A549 (cell line): ENCODE results near the gene DACH1. TPM values are rescaled to one million over a fixed set of nuclear protein-coding genes. Genes with fewer than 3 reads are reported as not detected.

ENCODE experiments used
- ATAC-seq, 2 experiments: fragments of 200-7000 bp in 1 of 2; fragments of >200 bp in 1 of 2; cut with Nextera tagmentation in 1 of 2; cut with Tn5 transposase in 1 of 2; 3 replicates each; pipeline versions ENCODE4 v1.8.0 to v1.9.1; 2018 to 2020; ENCODE audit warnings: mild to moderate bottlenecking in 1 of 2, moderate library complexity in 1 of 2
- CTCF ChIA-PET: fragments of 300-600 bp; sonication (Branson Sonifier 250); formaldehyde crosslinking; extraction: SDS; loops from one replicate; lab custom pipeline; 2021; ENCODE audit warnings: antibody characterized with exemption, inconsistent platforms; lab: Yijun Ruan, JAX
- POLR2A ChIA-PET: fragments of 350-600 bp; formaldehyde crosslinking; extraction: SDS; loops from one replicate; lab custom pipeline; 2021; ENCODE audit warnings: antibody characterized with exemption, inconsistent platforms; lab: Yijun Ruan, JAX
- DNase-seq, 2 experiments: peaks; one replicate each; pipeline versions ENCODE4 v3.0.0 to v3.0.0-alpha.2; 2011 to 2016; ENCODE audit warnings: low read depth in 1 of 2, low spot score in 1 of 2
- FAIRE-seq: peaks from 2 replicates; lab custom pipeline; 2011; peaks lifted over from hg19 to GRCh38; lab: Jason Lieb, UNC
- H3K27ac ChIP-seq, 2 experiments: fragments of >200 bp; sonication (Bioruptor Twin); formaldehyde crosslinking; 3 replicates each; pipeline ENCODE4 v1.5.1; 2016 to 2017
- H3K4me1 ChIP-seq: fragments of >200 bp; sonication (Bioruptor Twin); formaldehyde crosslinking; 3 replicates; pipeline ENCODE4 v1.6.1; 2016
- H3K4me2 ChIP-seq: fragments of >200 bp; sonication (Bioruptor Twin); formaldehyde crosslinking; 3 replicates; pipeline ENCODE4 v1.6.1; 2016
- H3K4me3 ChIP-seq: fragments of >200 bp; sonication (Bioruptor Twin); formaldehyde crosslinking; 3 replicates; pipeline ENCODE4 v1.5.1; 2016
- H3K9me3 ChIP-seq: fragments of >200 bp; sonication (Bioruptor Twin); formaldehyde crosslinking; 3 replicates; pipeline ENCODE4 v1.6.1; 2016
- ATOH8 ChIP-seq: fragments of 250-450 bp; sonication (Bioruptor Pico); IDR thresholded peaks from 2 replicates; pipeline ENCODE4 v1.5.0; 2020; ENCODE audit warnings: low read depth, mild to moderate bottlenecking, moderate library complexity
- CBX2 ChIP-seq: fragments of 200-600 bp; sonication (generic); IDR thresholded peaks from 2 replicates; pipeline ENCODE4 v1.6.1; 2016; ENCODE audit warnings: low read depth, mild to moderate bottlenecking, borderline replicate concordance
- CHD2 ChIP-seq: fragments of 150-350 bp; IDR thresholded peaks from 2 replicates; pipeline ENCODE4 v1.6.1; 2014; ENCODE audit warnings: low read length; ENCODE audit not compliant: partially characterized antibody
- EP300 ChIP-seq, 2 experiments: fragments of >200 bp; sonication (Bioruptor Twin); formaldehyde crosslinking; IDR thresholded peaks; 2 replicates in 1 of 2; 3 replicates in 1 of 2; pipeline ENCODE4 v1.6.1; 2016 to 2017
- ESRRA ChIP-seq: fragments of 150-350 bp; IDR thresholded peaks from 2 replicates; pipeline ENCODE4 v1.6.1; 2014; ENCODE audit warnings: mild to moderate bottlenecking, low read length, borderline replicate concordance
- FOXS1 ChIP-seq: fragments of 250-450 bp; sonication (Bioruptor Pico); IDR thresholded peaks from 2 replicates; pipeline ENCODE4 v1.5.0; 2020; ENCODE audit warnings: mild to moderate bottlenecking, moderate library complexity
- HES2 ChIP-seq: fragments of >200 bp; sonication (Bioruptor Twin); formaldehyde crosslinking; IDR thresholded peaks from 2 replicates; pipeline ENCODE4 v1.6.1; 2016
- HEYL ChIP-seq: fragments of 250-450 bp; sonication (Bioruptor Pico); IDR thresholded peaks from 2 replicates; pipeline ENCODE4 v1.8.0; 2021; ENCODE audit warnings: mild to moderate bottlenecking, moderate library complexity
- HOXA7 ChIP-seq: fragments of 250-450 bp; sonication (Bioruptor Pico); IDR thresholded peaks from 2 replicates; pipeline ENCODE4 v1.5.0; 2020; ENCODE audit warnings: mild to moderate bottlenecking, moderate library complexity
- HOXB13 ChIP-seq: fragments of 250-450 bp; sonication (Bioruptor Pico); IDR thresholded peaks from 2 replicates; pipeline ENCODE4 v1.5.0; 2020; ENCODE audit warnings: low read depth, mild to moderate bottlenecking, moderate library complexity
- MAFK ChIP-seq: fragments of 450-650 bp; IDR thresholded peaks from 2 replicates; pipeline ENCODE4 v1.6.1; 2014; ENCODE audit not compliant: partially characterized antibody
- MAZ ChIP-seq: fragments of 150-350 bp; IDR thresholded peaks from 2 replicates; pipeline ENCODE4 v1.6.1; 2014; ENCODE audit warnings: antibody characterized with exemption, low read depth, low read length, borderline replicate concordance
- NFE2L2 ChIP-seq: fragments of 150-350 bp; conservative IDR thresholded peaks from 2 replicates; pipeline ENCODE4 v1.6.1; 2014; ENCODE audit warnings: low read length
- POLR2A ChIP-seq: IDR thresholded peaks from 2 replicates; pipeline ENCODE4 v1.6.1; 2012; ENCODE audit warnings: mild to moderate bottlenecking, low read length
- POLR2AphosphoS2 ChIP-seq: conservative IDR thresholded peaks from 2 replicates; pipeline ENCODE4 v1.6.1; 2012; ENCODE audit warnings: low read length, improper control_type of control experiment, inconsistent platforms
- RAD21 ChIP-seq, 2 experiments: fragments of >200 bp in 1 of 2; sonication (Bioruptor Twin) in 1 of 2; formaldehyde crosslinking in 1 of 2; IDR thresholded peaks in 1 of 2; conservative IDR thresholded peaks in 1 of 2; 2 replicates in 1 of 2; 3 replicates in 1 of 2; pipeline ENCODE4 v1.6.1; 2012 to 2018; ENCODE audit warnings: inconsistent platforms in 1 of 2
- TP53 ChIP-seq: fragments of 250-450 bp; sonication (Bioruptor Pico); IDR thresholded peaks from 2 replicates; pipeline ENCODE4 v1.5.0; 2021; ENCODE audit warnings: mild to moderate bottlenecking, moderate library complexity
- ZC3H11A ChIP-seq: fragments of 450-650 bp; IDR thresholded peaks from 2 replicates; pipeline ENCODE4 v1.6.1; 2014; ENCODE audit warnings: antibody characterized with exemption, mild to moderate bottlenecking
- ZFP36 ChIP-seq: fragments of 450-650 bp; IDR thresholded peaks from 2 replicates; pipeline ENCODE4 v1.6.1; 2014; ENCODE audit warnings: borderline replicate concordance; ENCODE audit not compliant: partially characterized antibody
- ZNF302 ChIP-seq: fragments of 250-450 bp; sonication (Bioruptor Pico); IDR thresholded peaks from 2 replicates; pipeline ENCODE4 v1.9.0; 2021; ENCODE audit warnings: inconsistent platforms, mild to moderate bottlenecking, moderate library complexity
- ZSCAN20 ChIP-seq: fragments of 250-450 bp; sonication (Bioruptor Pico); IDR thresholded peaks from 2 replicates; pipeline ENCODE4 v1.8.0; 2022; ENCODE audit warnings: mild to moderate bottlenecking, moderate library complexity
- WGBS: methylation state at CpG from one replicate; pipeline ENCODE4 v1.1.6; 2017; ENCODE audit errors: missing lambda C conversion rate; 5-methylcytosine and 5-hydroxymethylcytosine counted together
- polyA plus RNA-seq, 4 experiments: library from polyadenylated mRNA; depleted of rRNA in 3 of 4; stranded (reverse); fragments of >200 nt; fragmentation: RNase III in 1 of 4; extraction: RNeasy Plus Mini Kit Qiagen cat#74134 plus additional on column Dnase treatment in 1 of 4; gene quantifications; 2 replicates in 3 of 4; 3 replicates in 1 of 4; pipeline ENCODE4 v1.2.3, GENCODE V29; 2011 to 2017
- TF ChIP-seq, protein P1 (sequence below): fragments of >200 bp; sonication (Bioruptor Twin); formaldehyde crosslinking; IDR thresholded peaks from 3 replicates; pipeline ENCODE4 v1.5.1; 2016
- TF ChIP-seq, protein P2 (sequence below): fragments of 200-600 bp; sonication (generic); IDR thresholded peaks from 2 replicates; pipeline ENCODE4 v1.6.1; 2016; ENCODE audit warnings: antibody characterized with exemption, mild to moderate bottlenecking, moderate library complexity
- TF ChIP-seq, protein P3 (sequence below): IDR thresholded peaks from 2 replicates; pipeline ENCODE4 v1.6.1; 2012

Gene DACH1
- polyA plus RNA-seq, 2 of the 4 experiments (the other 2 are of a cell fraction): not detected

GRCh38 chr13:71493189-71493588, 373.8 kb downstream of the DACH1 start:
- Histone ChIP-seq H3K4me3 (no peak overlapping the region), H3K4me1 (no peaks in the 10 kb centered on the region), H3K9me3 (no peaks in the 10 kb centered on the region), H3K4me2 (no peak overlapping the region)
- WGBS: 6% methylated on average over 2 of the region's 2 CpGs
- no peak for ATAC-seq
- POLR2A ChIA-PET: no interaction called here
- FAIRE-seq: no peak
- DNase-seq: no peak
- no peak for TF ChIP-seq CBX2
- no peak for TF ChIP-seq MAZ
- TF ChIP-seq, protein P1, sequence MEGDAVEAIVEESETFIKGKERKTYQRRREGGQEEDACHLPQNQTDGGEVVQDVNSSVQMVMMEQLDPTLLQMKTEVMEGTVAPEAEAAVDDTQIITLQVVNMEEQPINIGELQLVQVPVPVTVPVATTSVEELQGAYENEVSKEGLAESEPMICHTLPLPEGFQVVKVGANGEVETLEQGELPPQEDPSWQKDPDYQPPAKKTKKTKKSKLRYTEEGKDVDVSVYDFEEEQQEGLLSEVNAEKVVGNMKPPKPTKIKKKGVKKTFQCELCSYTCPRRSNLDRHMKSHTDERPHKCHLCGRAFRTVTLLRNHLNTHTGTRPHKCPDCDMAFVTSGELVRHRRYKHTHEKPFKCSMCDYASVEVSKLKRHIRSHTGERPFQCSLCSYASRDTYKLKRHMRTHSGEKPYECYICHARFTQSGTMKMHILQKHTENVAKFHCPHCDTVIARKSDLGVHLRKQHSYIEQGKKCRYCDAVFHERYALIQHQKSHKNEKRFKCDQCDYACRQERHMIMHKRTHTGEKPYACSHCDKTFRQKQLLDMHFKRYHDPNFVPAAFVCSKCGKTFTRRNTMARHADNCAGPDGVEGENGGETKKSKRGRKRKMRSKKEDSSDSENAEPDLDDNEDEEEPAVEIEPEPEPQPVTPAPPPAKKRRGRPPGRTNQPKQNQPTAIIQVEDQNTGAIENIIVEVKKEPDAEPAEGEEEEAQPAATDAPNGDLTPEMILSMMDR: no peak
- no peak for TF ChIP-seq FOXS1 (CRISPR knock-in tag)
- TF ChIP-seq HOXB13 (CRISPR knock-in tag): no peak
- TF ChIP-seq ZC3H11A: no peak
- no peak for TF ChIP-seq HES2
- no peak for TF ChIP-seq NFE2L2
- TF ChIP-seq CHD2: no peak
- no peak for TF ChIP-seq MAFK
- TF ChIP-seq ESRRA: no peak
- no peak for TF ChIP-seq ATOH8
- no peak for TF ChIP-seq POLR2A
- TF ChIP-seq ZNF302 (CRISPR knock-in tag): no peak
- no peak for TF ChIP-seq ZSCAN20
- no peak for TF ChIP-seq TP53 (CRISPR knock-in tag)
- no peak for TF ChIP-seq EP300 (IDR thresholded peaks at IDR 0.05)
- TF ChIP-seq HEYL: no peak
- TF ChIP-seq, protein P2, sequence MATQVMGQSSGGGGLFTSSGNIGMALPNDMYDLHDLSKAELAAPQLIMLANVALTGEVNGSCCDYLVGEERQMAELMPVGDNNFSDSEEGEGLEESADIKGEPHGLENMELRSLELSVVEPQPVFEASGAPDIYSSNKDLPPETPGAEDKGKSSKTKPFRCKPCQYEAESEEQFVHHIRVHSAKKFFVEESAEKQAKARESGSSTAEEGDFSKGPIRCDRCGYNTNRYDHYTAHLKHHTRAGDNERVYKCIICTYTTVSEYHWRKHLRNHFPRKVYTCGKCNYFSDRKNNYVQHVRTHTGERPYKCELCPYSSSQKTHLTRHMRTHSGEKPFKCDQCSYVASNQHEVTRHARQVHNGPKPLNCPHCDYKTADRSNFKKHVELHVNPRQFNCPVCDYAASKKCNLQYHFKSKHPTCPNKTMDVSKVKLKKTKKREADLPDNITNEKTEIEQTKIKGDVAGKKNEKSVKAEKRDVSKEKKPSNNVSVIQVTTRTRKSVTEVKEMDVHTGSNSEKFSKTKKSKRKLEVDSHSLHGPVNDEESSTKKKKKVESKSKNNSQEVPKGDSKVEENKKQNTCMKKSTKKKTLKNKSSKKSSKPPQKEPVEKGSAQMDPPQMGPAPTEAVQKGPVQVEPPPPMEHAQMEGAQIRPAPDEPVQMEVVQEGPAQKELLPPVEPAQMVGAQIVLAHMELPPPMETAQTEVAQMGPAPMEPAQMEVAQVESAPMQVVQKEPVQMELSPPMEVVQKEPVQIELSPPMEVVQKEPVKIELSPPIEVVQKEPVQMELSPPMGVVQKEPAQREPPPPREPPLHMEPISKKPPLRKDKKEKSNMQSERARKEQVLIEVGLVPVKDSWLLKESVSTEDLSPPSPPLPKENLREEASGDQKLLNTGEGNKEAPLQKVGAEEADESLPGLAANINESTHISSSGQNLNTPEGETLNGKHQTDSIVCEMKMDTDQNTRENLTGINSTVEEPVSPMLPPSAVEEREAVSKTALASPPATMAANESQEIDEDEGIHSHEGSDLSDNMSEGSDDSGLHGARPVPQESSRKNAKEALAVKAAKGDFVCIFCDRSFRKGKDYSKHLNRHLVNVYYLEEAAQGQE: no peak
- TF ChIP-seq, protein P3, sequence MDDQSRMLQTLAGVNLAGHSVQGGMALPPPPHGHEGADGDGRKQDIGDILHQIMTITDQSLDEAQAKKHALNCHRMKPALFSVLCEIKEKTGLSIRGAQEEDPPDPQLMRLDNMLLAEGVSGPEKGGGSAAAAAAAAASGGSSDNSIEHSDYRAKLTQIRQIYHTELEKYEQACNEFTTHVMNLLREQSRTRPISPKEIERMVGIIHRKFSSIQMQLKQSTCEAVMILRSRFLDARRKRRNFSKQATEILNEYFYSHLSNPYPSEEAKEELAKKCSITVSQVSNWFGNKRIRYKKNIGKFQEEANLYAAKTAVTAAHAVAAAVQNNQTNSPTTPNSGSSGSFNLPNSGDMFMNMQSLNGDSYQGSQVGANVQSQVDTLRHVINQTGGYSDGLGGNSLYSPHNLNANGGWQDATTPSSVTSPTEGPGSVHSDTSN: no peak
- TF ChIP-seq, all 56 proteins: peak for 0
- CTCF ChIA-PET: no interaction called here
- no peak overlapping the region for H3K27ac ChIP-seq

DNA sequence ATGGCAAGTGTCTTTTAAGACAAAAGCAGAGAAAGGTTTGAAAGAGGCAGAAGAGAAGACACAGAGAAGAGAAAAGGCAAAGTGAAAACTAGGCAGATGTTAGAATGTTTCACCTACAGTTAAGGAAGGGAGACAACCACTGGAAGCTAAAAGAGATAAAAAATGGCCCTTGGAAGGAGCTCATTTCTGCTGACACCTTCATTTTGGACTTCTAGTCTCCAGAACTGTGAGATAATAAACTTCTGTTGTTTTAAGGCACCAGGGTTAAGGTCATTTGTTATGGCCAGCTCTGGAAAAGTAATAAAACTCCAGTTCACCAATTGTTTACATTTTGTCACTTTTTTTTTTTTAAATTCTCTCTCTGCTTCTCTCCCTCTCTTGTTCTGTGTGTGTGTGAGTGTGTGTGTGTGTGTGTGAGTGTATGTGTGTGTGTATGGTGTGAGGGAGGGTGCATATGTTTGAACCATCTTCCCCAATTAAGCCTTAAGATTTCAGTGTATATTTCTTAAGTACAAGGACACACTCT, 374.6 kb downstream of the DACH1 start:
- FAIRE-seq: no peak
- CTCF ChIA-PET: interaction anchor here (0.6 kb wide), 1 partner anchor 1007 kb away, joined by 3 read pairs; no protein-coding TSS in a partner anchor

More for the DNA sequence above, 374.6 kb downstream of the DACH1 start:
- H3K9me3 ChIP-seq: no peaks in the 10 kb centered on the region
- POLR2A ChIA-PET: no interaction called here
- no peak for ATAC-seq
- H3K4me2 ChIP-seq: no peak overlapping the region
- H3K4me3 ChIP-seq: no peak overlapping the region
- no peak for DNase-seq
- no peak overlapping the region for H3K27ac ChIP-seq
- no peak for TF ChIP-seq RAD21 (conservative IDR thresholded peaks at IDR 0.05 in 1 of 2, IDR thresholded peaks at IDR 0.05 in 1 of 2)
- TF ChIP-seq MAFK: peak; percentile 32
- no peak for TF ChIP-seq NFE2L2
- TF ChIP-seq ZFP36: no peak
- TF ChIP-seq ESRRA: no peak
- no peak for TF ChIP-seq POLR2AphosphoS2
- TF ChIP-seq HOXA7 (CRISPR knock-in tag): no peak
- no peaks in the 10 kb centered on the region for H3K4me1 ChIP-seq
